Kidney capillary endothelial cell (primary cell): Measurements from ENCODE around the gene ERFE.
"Not testable (repeated sequence)": the region's sequence is repeated elsewhere in the genome, so short reads cannot be mapped to it uniquely, and the experiment has no call there.

Experiments
- DNase-seq: peaks from one replicate; pipeline ENCODE4 v3.0.0-alpha.2; 2018; ENCODE audit warnings: low spot score

Gene ERFE

DNA sequence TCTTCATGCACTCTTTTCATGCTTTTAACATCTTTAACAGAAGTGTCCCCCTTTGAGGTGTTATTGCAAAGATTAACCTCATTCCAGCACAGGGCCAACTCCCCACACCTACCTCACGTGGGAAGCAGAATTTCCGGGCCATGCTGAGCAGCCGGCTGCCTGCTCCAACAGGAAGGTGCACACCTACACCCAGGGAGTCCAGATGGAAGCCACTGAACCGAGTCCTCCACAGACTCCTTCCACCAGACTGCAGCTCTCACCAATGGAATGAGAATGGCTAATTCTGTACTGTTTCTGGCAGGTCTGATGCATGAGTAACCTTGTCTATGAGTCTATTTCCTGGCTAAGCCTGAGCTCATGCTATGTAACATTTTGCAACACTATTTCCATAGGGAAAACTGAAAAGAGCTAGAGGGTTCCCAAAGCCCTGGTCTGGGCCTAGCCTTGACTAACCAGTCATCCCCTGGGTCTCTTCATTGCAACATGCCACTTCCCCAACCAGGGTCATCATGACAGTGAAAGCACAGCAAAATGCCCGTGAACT, 11.0 kb downstream of the ERFE start:
- DNase-seq, result peak; percentile 95

DNA sequence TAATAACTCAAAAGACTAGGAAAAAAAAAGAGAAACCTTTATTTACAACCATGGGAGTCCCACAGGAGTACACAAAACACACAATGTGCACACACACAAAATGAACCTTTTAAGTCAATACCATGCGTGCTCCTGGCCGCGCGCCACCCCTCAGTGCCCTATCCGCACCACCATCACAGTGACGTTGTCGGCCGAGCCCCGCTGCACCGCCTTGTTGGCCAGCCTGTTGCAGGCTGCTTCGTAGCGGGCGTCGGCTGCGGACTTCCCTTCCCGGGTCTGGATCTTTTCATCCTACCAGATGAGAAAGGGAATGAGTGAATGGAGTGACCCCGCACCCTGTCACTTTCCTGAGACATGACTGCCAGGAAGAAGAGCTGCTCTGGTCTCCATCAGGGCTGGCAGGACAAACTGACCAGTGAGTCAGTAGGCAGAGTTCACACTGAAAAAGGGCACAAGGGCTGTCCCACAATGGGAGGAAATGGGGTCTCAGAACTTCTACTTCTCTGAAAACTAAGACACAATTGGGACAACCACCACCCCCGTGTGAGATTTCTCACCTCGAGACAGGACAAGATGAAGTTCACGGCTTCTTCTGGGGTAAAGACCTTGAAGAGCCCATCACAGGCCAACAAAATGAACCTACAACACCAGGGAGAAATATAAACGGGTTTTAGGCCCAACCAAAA, 11.8 kb downstream of the ERFE start:
- peak; percentile 38 for DNase-seq

DNA sequence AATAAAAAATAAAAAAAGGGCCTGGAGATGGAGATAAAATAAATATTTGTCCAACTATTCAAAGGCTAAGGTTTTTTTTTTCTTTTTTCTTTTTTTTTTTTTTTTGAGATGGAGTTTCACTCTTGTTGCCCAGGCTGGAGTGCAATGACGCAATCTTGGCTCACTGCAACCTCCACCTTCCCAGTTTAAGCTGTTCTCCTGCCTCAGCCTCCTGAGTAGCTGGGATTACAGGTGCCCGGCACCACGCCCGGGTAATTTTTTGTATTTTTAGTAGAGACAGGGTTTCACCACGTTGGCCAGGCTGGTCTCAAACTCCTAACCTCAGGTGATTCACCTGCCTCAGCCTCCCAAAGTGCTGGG, 12.3 kb downstream of the ERFE start:
- DNase-seq, result not testable (repeated sequence)

DNA sequence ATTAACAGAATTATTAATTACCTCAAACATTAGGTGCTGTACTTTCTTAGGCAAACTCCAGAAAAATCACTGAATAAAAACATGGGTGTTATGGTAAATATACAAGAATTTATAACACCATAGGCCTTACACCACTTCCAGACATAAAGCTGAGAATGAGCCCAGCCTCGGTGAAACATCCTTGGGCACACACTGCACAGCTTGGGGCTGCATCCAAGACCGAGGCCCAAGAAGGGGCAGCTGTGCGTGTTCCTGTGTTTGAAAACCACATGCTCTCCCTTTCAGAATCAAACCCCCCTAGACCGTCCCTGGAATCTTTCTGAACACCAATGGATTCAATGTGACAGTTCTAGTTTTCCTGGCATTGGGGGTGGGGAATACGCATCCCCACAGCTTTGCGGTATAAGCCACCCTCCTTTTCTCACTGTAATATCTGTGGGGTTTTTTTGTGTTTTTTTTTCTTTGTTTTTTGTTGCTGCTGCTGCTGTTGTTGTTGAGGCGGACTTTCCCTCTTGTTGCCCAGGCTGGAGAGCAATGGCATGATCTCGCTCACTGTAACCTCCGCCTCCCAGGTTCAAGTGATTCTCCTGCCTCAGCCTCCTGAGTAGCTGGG, 12.9 kb downstream of the ERFE start:
- DNase-seq, result no peak

DNA sequence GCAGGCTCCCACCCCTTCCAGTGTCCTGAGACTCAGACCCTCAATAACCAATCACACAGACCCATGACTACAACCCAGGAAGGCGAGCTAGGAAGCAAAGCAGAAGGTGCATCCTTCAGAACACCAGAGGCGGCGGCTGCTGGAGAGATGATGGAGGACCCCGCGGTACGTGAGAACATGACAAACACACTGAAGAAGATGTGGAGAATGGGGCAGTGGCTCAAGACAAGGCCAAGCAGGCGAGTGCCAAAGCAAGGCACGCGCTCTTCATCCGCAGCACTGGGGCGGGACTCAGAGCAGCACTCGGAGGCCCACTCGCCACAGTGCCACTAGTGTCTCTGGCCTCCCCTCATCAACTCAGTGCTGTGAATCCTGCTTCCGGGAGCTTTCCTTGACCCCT, 13.7 kb downstream of the ERFE start:
- no peak for DNase-seq

DNA sequence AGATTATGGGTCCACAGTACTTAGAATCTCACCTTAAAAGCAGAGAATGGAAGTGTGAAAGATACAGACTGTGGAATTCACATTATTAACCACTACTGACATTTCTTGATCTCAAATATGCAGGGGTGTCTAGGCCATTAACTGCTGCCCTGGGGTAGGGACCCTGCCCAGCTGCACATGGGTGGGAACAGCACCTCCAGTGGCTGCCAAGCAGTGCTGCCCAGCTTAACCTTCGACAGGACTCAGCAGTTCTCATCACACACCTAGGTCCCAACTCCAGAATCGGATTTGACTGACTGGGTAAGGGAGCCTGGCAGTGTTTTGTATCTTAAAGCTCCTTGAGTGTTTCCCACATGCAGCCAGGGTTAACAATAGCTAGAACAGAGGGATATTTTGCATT, 14.9 kb downstream of the ERFE start:
- no peak for DNase-seq

DNA sequence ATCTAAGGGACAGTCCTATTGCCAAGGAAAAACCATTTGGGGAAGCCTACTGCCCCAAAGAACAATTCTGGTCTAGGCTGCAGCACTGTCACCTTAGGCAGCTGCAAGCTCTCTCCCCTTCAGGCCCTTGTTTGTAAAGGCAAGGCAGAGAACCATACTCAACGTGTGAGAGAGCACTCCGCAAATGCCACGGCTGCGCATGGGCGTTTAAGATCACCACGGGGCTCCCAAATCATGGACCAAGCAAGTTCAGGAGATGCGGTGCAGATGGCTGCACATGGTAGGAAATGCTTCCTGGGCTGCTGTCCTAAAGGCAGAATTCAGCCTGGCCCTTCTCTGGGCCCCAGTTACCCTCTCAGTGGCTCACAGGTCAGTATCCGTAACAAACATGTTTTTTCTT, 15.5 kb downstream of the ERFE start:
- DNase-seq, result no peak

DNA sequence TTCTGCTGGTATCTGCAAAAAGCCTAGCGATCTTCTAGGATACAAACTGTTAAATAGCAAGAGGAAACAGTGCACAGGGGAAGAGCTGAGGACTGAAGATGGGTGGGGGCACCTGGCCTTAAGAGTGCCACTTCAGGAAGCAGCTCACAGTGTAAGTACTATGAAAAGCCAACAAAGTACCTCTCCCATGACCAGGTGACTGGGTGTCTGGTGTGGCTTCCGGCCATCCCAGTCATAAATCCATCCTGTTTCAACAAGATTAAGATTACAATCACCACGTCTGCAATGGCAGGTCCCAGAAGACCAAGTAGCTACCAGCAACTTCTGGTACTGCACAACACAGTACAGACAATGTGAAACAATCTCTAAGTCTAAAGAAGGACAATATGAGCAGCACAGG, 15.9 kb downstream of the ERFE start:
- no peak for DNase-seq

DNA sequence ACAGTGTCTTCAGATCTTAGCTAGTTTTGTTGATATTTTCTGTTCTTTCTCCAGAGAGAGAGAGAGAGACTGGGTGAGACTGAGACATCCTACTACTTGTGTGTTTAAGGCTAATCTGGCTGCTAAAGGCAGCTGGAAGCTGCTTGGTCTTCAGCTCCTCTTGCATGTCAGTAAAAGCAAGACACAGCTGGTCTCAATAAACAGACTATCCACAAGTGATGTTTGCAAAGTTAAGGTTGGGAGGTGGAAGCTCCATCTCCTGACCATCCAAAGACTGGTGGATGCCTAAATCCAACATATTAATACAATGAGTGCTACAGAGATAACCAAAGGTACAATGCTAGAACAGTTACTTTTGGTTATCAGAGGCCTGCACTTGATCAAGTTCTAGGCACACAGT, 17.8 kb downstream of the ERFE start:
- no peak for DNase-seq

DNA sequence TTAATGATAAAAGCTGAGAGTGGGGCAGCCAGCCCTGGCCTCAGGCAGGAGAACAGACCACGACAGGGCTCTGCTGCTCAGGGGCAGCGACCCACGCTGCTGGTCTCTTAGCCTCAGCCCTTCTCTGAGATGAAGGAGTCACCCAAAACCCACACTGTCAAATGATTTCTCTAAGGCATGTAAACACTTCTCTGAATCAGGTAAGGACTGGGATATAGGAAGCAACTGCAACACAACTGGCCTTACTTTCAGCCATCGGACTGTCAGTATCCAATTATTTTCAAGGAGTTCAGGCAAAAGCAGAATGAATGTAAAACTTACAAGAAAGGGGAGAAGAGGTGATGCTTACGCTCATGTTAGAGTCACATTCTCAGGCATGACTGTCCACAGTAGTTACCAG, 21.8 kb downstream of the ERFE start:
- DNase-seq, result no peak

DNA sequence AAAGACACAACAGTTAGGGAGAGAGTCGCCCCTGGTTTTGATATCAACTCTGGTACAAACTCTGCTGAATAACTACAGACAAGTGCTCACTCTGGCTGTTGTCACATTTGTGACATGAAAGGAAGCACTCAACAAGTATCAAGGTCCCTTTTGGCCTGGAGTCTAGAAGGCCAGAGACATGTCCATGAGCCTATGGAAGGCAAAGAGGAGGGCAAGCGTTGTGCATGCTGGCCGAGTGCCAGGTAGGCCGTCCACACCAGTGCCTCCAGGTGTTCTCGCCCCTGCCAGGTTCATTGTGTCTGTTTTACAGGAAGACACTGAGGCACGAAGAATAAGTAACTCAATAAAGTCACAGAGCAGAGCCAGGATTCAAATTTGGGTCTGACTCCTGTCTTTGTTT, 23.6 kb downstream of the ERFE start:
- no peak for DNase-seq

DNA sequence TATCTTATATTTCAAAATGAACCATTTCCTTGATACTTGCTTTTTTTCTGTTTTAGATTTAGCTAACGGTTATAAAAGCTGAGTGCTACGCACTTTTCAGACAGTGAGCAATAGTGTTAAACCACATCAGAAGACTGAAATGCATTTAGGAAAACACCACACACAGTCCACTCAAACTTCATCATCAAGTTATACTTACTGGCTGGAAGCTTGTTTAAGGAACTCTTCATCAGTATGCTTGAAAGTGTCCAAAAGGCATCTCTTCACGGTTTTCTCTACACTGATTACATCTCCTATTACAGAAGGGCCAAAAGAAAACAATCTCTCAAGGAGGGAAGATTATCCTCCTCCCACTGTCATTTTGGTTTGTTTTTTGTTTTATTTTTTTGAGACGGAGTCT, 25.1 kb downstream of the ERFE start:
- no peak for DNase-seq

DNA sequence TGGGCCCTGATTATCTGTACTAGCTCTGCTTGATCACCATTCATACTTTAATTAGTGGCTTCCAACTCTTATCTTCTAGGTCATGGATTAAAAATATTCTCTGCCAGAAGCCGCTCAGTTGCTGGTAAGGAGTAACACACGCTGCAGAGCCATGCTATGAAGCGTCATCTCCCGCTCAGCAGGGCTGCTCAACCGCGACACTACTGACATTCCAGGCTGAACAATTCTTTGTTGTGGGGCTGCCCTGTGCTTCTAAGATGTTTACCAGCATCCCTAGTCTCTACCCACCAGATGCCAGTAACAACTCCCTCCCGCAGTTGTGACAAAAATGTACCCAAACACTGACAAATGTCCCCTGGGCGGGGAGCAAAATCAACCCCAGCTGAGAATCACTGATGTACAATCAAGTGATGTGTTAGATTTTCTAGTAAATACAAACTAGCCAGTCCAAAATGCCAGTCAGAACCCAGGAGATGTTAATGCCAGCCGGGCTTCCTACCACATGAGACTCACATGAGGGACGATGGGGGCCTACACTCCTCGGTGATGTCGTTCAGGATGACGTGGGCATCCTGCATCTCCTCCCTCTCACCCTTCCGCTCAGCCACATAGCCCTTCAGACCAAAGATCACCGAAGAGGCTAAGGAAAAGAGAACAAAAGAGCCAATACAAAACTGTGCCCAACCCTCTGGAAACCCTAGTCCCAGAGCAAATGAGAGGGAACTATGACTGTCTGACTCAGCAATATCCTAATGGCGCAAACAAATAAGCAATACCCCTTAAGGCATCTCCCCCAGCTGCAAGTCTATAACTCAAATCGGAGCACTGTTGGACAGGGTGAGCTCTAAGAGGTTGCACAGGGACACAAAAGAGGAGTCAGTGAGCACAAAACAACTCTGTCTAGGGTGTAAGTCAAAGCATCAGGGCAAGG, 29.1 kb downstream of the ERFE start:
- DNase-seq, result no peak

DNA sequence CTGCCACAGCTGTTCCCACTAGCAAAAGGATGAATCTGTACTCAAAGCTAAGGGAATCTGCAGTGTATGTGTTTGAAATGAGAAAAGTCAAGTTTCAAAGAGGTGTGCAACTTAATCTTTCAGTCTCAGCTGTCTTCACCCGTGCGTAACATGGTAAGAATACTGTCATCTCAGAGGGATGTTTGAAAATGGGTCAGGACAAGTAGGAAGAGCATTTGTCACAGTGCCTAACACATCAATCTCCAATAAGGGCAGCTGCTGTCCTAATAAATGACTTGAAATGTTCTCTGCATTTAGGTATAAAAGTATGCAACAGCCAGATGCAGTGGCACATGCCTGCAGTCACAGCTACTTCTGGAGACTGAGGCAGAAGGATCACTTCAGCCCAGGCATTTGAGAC, 31.7 kb downstream of the ERFE start:
- no peak for DNase-seq

DNA sequence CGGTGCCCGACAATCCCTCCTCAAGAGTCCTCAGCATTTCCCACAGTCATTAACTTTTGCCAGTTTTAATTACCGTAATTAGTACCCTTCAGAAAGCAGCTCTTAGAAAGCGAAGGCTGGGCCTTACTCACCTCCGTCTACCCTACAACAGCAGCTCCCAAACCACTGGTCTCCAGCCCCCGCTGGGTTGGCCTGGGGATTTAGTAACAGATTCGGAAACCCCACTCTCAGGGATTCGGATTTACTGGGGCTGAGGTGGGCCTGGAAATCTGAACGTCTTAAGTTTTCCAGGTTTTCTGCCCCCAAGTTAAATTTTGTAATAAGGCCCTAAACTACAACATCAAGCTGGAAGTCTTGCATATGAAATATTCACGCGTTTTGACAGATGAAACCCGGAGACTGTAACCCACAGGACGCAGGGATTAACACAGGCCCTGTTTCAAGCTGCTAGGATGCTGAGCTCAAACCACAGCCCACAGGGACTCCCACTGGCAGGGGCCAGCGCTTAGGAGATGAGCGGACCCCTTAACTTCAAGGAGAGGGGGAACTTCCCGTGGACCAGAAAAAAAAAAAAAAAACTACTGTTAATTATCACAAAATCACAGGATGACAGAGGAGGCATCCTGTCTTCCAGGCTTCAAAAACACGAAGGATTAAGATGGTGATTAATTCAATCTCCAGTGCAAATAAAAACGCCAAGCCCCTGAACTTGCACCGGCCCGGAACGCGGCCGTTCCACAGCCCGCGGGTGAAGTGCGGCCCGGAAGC, 43.7 kb downstream of the ERFE start:
- peak; percentile 8 for DNase-seq

DNA sequence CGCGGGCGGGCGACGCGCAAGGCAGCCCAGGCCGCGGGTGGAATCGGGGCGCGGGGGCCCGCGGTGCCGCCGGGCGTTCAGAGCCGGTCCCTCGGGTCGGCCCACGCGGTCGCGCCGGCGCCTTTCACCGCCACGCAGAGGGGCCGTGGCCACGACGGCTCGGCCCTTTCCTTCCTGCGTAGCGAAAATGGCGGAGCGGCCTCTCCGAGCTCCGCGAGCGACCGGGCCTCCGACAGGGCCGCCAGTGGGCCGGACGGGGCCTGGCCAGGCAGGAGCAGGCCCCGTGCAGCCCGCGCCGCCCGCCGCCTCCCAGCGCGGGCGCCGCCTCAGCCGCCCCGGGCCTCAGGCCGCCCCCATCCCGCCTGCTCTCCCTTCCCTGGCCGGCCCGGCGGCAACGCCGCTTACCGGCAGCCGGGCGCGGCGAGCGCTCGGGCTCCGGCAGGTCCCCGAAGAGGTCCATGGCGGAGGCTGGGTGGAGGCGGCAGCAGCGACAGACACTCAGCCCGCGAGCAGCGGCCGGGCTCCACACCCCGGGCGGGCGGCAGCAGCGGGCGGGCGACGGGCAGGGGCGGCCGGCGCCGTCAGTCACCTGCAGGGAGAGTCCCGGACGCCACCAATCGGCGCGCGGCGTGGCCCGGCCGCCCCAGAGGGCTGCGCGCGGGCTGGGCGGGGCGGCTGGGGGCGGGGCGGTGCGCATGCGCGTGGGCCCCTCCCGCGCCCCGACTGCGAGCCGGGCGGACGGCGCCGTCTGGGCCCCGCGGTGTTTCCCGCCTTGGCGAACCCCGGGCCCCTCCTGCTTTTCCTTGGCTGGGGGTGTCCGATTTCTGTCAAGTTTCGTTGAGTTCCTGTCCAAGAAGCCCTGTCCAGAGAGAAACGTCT, 44.6 kb downstream of the ERFE start, which contains the start of gene ILKAP:
ILKAP (minus strand) TSS at position 602 of the 879 bp plus-strand sequence; CDS start at position 460, 142 bp downstream.
- peak; percentile 86 for DNase-seq

DNA sequence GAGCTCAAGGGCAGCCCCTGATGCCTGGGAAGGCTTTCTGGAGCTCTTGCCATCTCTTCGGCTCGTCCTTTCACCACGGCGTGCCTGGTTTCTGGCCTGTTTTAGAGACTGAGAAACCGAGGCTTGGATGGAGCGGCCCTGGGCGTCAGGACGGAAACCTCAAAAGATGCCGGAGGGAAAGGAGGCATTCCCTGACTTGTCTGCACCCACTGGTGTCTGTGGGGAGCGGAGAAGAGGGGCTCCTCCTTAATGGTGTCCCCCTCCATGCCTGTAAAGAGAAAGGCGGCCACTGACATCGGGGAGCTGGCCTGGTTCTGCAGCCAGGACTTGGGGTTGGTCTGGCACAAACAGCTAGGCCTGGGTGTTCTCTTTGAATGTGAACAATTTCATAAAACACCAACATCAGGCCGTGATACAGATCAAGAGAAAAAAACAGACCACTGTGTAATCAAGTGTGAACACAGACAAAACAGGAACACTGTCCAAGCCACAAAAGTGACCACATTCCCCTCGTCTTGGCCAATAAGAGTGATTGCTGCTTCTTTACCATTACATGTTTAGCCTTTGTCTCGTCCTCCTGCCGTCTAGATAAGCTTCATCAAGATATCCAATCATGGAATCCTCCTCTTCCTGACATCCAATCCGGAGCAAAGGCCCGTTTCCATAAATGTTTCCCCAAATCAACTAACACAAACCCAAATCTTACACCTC, 45.4 kb downstream of the ERFE start:
- no peak for DNase-seq

DNA sequence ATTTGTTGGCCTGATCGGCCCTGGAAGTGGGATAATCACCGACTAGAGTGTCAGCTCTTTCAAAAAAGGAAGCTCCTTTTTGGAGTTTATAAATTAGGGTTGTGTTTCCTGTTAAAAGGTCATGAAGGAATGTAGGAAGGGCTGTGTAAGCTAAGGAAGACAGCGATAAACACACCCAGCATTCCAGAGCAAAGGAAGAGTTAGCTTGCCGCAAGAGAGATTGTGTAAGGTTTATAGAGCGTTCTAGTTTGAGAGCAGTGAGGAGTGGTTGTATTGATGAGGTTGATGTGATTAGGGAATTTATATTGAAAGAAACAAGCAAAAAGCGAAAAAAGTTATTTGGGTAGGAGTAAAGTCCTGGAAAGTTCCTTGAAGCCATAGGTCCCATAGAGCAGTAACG, 48.2 kb downstream of the ERFE start:
- no peak for DNase-seq

DNA sequence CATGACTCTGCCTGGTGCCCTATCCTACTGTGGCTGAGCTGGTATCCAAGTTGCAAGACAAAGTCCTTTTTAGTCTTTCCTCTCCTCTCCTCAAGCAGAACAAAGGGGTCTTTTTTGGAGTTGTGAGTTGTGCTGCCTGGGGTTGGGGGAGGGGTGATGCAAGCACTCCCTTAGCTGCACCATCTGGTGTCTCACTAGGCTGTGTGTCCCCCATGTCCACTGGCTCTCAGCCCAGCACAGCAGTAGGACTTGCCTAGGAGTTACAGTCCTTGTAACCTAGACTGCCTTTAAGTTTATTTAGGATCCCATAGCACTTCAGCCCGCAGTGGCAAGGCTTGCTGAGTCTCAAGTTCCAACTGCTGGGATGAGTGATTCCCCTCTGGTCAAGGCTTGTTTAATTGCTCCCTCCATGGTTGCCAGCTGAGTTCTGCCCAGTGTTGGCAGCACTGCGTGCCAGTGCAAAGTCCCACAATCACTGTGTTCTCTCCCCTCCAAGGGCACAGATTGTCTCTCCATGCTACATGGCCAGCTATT, 57.9 kb downstream of the ERFE start:
- no peak for DNase-seq
